Erythroblast (primary cell): ENCODE measurements around the gene MFGE8.
"Not testable (repeated sequence)": the region's sequence is repeated elsewhere in the genome, so short reads cannot be mapped to it uniquely, and the experiment has no call there.

ENCODE experiments used
- GATA1 ChIP-seq: IDR thresholded peaks from 2 replicates; pipeline ENCODE4 v1.6.1; 2011; ENCODE audit warnings: low read depth, mild to moderate bottlenecking, control low read depth, low read length, moderate library complexity
- POLR2A ChIP-seq: IDR thresholded peaks from 2 replicates; pipeline ENCODE4 v1.6.1; 2011; ENCODE audit warnings: mild to moderate bottlenecking, low read length

GRCh38 chr15:88928192-88928591 lies 15.0 kb upstream of the MFGE8 start:
- not testable (repeated sequence) for TF ChIP-seq POLR2A, GATA1
